Duodenal mucosa (tissue), 2 donors: ENCODE results near the gene KATNAL1.

Experiments used
- H3K27ac ChIP-seq: one replicate; pipeline ENCODE4 v1.7.0; 2013; ENCODE audit warnings: low read depth, low read length
- H3K27me3 ChIP-seq, 2 donors: one replicate each; pipeline ENCODE4 v1.7.0; 2013; ENCODE audit warnings: low read length in 2 of 2, control low read depth in 1 of 2; ENCODE audit not compliant: insufficient read depth in 2 of 2, control insufficient read depth in 1 of 2
- H3K36me3 ChIP-seq, 2 donors: one replicate each; pipeline ENCODE4 v1.7.0; 2013; ENCODE audit warnings: low read length in 2 of 2, control low read depth in 1 of 2; ENCODE audit not compliant: insufficient read depth in 2 of 2, control insufficient read depth in 1 of 2
- H3K4me1 ChIP-seq, 2 donors: one replicate each; pipeline ENCODE4 v1.7.0; 2013; ENCODE audit warnings: low read length in 2 of 2, control low read depth in 1 of 2; ENCODE audit not compliant: insufficient read depth in 2 of 2, control insufficient read depth in 1 of 2
- H3K4me3 ChIP-seq, 2 donors: one replicate each; pipeline ENCODE4 v1.7.0; 2013; ENCODE audit warnings: low read length in 2 of 2, low read depth in 1 of 2
- H3K9ac ChIP-seq, 2 donors: one replicate each; pipeline ENCODE4 v1.7.0; 2013; ENCODE audit warnings: low read length in 2 of 2, low read depth in 1 of 2
- H3K9me3 ChIP-seq, 2 donors: one replicate each; pipeline ENCODE4 v1.7.0; 2013; ENCODE audit warnings: low read length in 2 of 2, control low read depth in 1 of 2; ENCODE audit not compliant: control insufficient read depth in 1 of 2

KATNAL1 gene

GRCh38 chr13:30172593-30173302 lies 134.6 kb downstream of the KATNAL1 start:
- H3K9ac ChIP-seq, result no peak overlapping the region
- H3K4me3 ChIP-seq, result no peak overlapping the region
- no peak overlapping the region for H3K27ac ChIP-seq
- no peaks in the 10 kb centered on the region for H3K4me1 ChIP-seq
- no peaks in the 10 kb centered on the region for H3K9me3 ChIP-seq
- H3K27me3 ChIP-seq, result no peaks in the 10 kb centered on the region
- no peaks in the 10 kb centered on the region for H3K36me3 ChIP-seq

DNA sequence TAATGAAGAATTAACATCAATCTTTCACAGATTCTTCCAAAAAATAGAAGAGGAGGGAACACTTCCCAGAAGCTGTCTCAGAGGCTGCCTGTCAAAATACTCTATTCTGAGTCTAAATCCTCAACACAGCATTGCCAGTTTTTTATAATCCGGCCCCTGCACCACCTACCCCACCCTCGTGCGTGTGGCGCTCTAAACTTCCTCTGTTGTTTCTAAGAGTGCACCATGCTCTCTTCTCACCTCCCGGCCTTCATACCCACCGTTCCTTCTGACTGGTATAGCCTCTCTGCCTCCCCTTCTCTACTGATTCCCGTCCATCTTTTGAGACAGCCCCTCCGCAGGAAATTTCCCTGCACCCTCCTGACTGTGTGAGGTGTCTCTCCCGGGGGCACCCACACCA lies 136.8 kb downstream of the KATNAL1 start:
- Histone ChIP-seq H3K27ac (no peak overlapping the region), H3K9ac (no peak overlapping the region), H3K4me3 (no peak overlapping the region), H3K9me3 (no peaks in the 10 kb centered on the region), H3K4me1 (no peaks in the 10 kb centered on the region), H3K27me3 (no peaks in the 10 kb centered on the region), H3K36me3 (no peaks in the 10 kb centered on the region)

- no peaks in the 10 kb centered on the region for H3K36me3 ChIP-seq
- no peak overlapping the region for H3K4me3 ChIP-seq
- H3K27ac ChIP-seq, result no peak overlapping the region
- no peaks in the 10 kb centered on the region for H3K9me3 ChIP-seq
- no peaks in the 10 kb centered on the region for H3K27me3 ChIP-seq
- no peak overlapping the region for H3K9ac ChIP-seq
- no peaks in the 10 kb centered on the region for H3K4me1 ChIP-seq
Measured at GRCh38 chr13:30169442-30169841, 137.9 kb downstream of the KATNAL1 start.

DNA sequence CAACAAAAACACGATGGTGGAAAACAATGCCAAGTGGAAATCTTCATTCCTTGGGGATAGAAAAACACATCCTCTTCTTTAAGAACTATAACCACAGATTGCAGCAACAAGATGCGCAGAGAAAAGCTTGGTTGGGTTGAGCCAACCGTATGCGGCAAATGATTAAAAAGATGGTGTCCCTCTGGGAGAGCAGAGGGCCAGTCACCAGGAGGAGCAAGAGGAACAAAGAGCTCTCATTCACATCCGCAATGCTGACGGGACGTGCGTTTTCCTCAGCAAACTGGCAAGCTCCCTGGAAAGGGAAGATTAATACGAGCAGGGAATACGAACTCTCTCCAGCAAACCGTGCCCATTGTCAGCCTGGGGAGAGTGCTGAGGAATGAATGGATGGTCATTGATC lies 141.6 kb downstream of the KATNAL1 start:
- Histone ChIP-seq H3K4me3 (peak overlapping the region in 1 of 2 donors; percentile 18), H3K36me3 (no peaks in the 10 kb centered on the region), H3K9me3 (no peaks in the 10 kb centered on the region), H3K9ac (no peak overlapping the region), H3K4me1 (no peaks in the 10 kb centered on the region), H3K27me3 (no peaks in the 10 kb centered on the region), H3K27ac (no peak overlapping the region)

DNA sequence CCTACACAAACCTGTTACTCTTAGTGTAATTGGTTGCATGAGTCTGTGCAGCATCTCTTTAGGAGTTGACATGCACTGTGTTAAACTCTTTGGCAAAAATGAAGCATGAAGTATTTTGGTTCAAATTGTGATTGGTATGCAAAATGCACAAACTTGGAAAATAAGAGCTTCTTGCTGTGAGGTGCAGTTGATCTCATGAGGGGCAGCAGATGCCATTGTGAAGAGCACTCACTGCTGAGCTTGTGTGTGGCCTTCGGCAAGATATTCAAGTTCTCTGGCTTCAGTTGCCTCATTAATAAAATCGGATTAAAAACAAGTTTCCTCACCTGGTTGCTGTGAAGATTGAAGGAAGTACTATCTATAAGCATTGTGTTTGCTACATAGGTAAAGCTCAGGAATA lies 142.3 kb downstream of the KATNAL1 start:
- Histone ChIP-seq H3K4me3 (no peak overlapping the region), H3K27ac (no peak overlapping the region), H3K36me3 (no peaks in the 10 kb centered on the region), H3K9ac (no peak overlapping the region), H3K4me1 (no peaks in the 10 kb centered on the region), H3K27me3 (no peaks in the 10 kb centered on the region), H3K9me3 (no peaks in the 10 kb centered on the region)

- Histone ChIP-seq H3K9me3 (no peaks in the 10 kb centered on the region), H3K9ac (no peak overlapping the region), H3K36me3 (no peaks in the 10 kb centered on the region), H3K27ac (no peak overlapping the region), H3K27me3 (no peaks in the 10 kb centered on the region), H3K4me3 (no peak overlapping the region), H3K4me1 (no peaks in the 10 kb centered on the region)
Measured at GRCh38 chr13:30164146-30164545, 143.2 kb downstream of the KATNAL1 start.

GRCh38 chr13:30163441-30163840 lies 143.9 kb downstream of the KATNAL1 start:
- no peak overlapping the region for H3K9ac ChIP-seq
- H3K9me3 ChIP-seq, result no peaks in the 10 kb centered on the region
- H3K27me3 ChIP-seq, result no peaks in the 10 kb centered on the region
- H3K36me3 ChIP-seq, result no peaks in the 10 kb centered on the region
- H3K4me1 ChIP-seq, result no peaks in the 10 kb centered on the region
- no peak overlapping the region for H3K27ac ChIP-seq
- no peak overlapping the region for H3K4me3 ChIP-seq

DNA sequence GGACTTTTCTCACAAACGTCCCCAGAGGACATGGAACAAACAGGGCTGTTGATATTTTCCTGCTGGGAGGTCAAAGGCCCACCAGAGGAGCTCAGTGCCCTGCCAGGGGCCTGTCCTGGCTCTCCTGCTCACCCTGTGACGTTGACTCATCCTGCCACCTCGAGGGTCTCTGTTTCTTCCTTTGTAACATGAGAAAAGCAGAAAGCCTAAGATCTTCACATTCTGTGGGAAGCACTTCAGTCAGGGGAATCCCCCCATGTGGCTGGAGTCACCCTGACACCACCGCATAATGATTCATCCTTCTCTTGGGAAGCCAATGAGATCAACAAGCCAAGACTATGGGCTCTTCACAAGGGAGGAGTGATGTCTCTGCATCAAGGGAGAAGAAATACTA lies 147.9 kb downstream of the KATNAL1 start:
- no peaks in the 10 kb centered on the region for H3K27me3 ChIP-seq
- H3K4me3 ChIP-seq, result no peak overlapping the region
- no peaks in the 10 kb centered on the region for H3K9me3 ChIP-seq
- no peaks in the 10 kb centered on the region for H3K36me3 ChIP-seq
- no peak overlapping the region for H3K27ac ChIP-seq
- H3K9ac ChIP-seq, result no peak overlapping the region
- H3K4me1 ChIP-seq, result no peaks in the 10 kb centered on the region

DNA sequence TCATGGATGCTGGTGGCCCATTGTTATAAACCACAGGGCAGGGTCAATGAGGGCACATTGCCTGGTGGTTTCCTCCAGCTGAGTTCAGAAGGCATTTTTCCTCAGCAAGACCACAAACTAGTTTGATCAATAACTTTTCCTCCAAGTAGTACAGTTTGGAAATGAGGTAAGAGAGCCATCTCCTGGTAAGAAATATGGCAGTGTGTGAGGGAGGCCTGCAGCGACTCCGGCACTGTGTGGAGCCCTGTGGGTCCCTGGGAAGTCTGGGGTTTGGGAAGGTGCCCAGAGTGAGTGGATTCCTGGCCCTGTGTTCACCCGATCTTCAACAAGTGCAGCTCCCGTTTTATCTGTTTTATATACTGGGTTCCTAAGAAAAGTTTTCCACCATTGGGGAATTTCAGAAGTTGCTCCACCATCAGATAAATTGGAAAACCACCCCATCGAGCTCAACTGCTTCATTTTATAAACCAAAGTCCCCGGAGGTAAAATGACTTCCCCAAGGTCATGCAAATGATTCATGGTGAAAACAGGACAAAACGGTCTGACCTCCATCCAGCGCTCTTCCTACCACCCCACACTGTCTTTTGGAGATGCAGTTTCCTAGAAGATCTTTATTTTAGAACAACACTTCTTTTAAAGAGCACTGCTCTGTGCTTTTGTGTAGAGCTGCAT lies 148.4 kb downstream of the KATNAL1 start:
- Histone ChIP-seq H3K4me3 (no peak overlapping the region), H3K4me1 (no peaks in the 10 kb centered on the region), H3K36me3 (no peaks in the 10 kb centered on the region), H3K9me3 (no peaks in the 10 kb centered on the region), H3K9ac (no peak overlapping the region), H3K27ac (no peak overlapping the region), H3K27me3 (no peaks in the 10 kb centered on the region)

DNA sequence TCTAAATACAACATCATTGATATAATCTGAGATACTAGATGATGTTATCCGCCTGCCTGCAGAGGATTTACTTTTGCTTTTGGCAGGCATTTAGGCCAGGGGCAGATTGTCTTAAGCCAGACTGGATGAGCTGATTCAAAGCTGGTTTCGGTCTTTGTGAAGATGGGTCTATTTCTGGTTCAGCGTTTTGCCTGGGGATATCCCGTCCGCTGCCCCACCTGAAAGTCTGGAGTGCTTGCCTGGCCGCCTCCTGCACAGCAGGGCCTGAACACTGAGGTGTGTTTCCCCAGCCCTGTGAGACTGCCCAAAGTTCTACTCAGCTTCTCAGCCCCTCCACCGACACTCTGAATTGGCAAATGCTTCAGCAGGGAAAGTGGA lies 149.7 kb downstream of the KATNAL1 start:
- Histone ChIP-seq H3K27me3 (no peaks in the 10 kb centered on the region), H3K9ac (no peak overlapping the region), H3K4me3 (no peak overlapping the region), H3K4me1 (no peaks in the 10 kb centered on the region), H3K36me3 (no peaks in the 10 kb centered on the region), H3K9me3 (no peaks in the 10 kb centered on the region), H3K27ac (no peak overlapping the region)
